Astrocyte of the hippocampus (primary cell): Measurements from ENCODE around the gene EVA1C.
"Not testable (repeated sequence)": the region's sequence is repeated elsewhere in the genome, so short reads cannot be mapped to it uniquely, and the experiment has no call there.

Experiments
- DNase-seq: peaks from one replicate; pipeline ENCODE4 v3.0.0; 2011; ENCODE audit warnings: low read depth, low spot score

Gene EVA1C

GRCh38 chr21:32530809-32531208 is 118.3 kb downstream of the EVA1C start:
- DNase-seq: not testable (repeated sequence)

GRCh38 chr21:32531561-32531960 is 119.1 kb downstream of the EVA1C start:
- DNase-seq: not testable (repeated sequence)

GRCh38 chr21:32532636-32533035 is 120.1 kb downstream of the EVA1C start:
- no peak for DNase-seq

GRCh38 chr21:32533053-32533452 is 120.5 kb downstream of the EVA1C start:
- DNase-seq: no peak

- no peak for DNase-seq
Observed at GRCh38 chr21:32533611-32534010, 121.1 kb downstream of the EVA1C start.

- DNase-seq: no peak
Observed at GRCh38 chr21:32534113-32534512, 121.6 kb downstream of the EVA1C start.

GRCh38 chr21:32535612-32536011 is 123.1 kb downstream of the EVA1C start:
- DNase-seq: no peak

- no peak for DNase-seq
Observed at GRCh38 chr21:32537569-32537881, 125.0 kb downstream of the EVA1C start.

- DNase-seq: no peak
Observed at GRCh38 chr21:32538147-32538792, 125.8 kb downstream of the EVA1C start.

- DNase-seq: no peak
Observed at GRCh38 chr21:32539378-32539777, 126.9 kb downstream of the EVA1C start.

GRCh38 chr21:32543056-32543455 is 130.6 kb downstream of the EVA1C start:
- not testable (repeated sequence) for DNase-seq

GRCh38 chr21:32543975-32544374 is 131.5 kb downstream of the EVA1C start:
- DNase-seq: no peak

- DNase-seq: no peak
Observed at GRCh38 chr21:32544697-32545096, 132.2 kb downstream of the EVA1C start.

GRCh38 chr21:32545948-32546441 is 133.5 kb downstream of the EVA1C start:
- DNase-seq: peak; percentile 18

GRCh38 chr21:32547018-32547417 is 134.5 kb downstream of the EVA1C start:
- DNase-seq: no peak

GRCh38 chr21:32548978-32549377 is 136.5 kb downstream of the EVA1C start:
- DNase-seq: no peak

GRCh38 chr21:32549440-32549839 is 136.9 kb downstream of the EVA1C start:
- DNase-seq: no peak

- DNase-seq: no peak
Observed at GRCh38 chr21:32549886-32550285, 137.4 kb downstream of the EVA1C start.

GRCh38 chr21:32554832-32555638 is 142.5 kb downstream of the EVA1C start:
- no peak for DNase-seq

- DNase-seq: no peak
Observed at GRCh38 chr21:32558106-32558505, 145.6 kb downstream of the EVA1C start.

GRCh38 chr21:32559006-32559610 is 146.6 kb downstream of the EVA1C start:
- DNase-seq: no peak

GRCh38 chr21:32560896-32561295 is 148.4 kb downstream of the EVA1C start:
- no peak for DNase-seq

- not testable (repeated sequence) for DNase-seq
Observed at GRCh38 chr21:32561476-32561875, 149.0 kb downstream of the EVA1C start.
